HG02852 (cell line): Measurements from ENCODE around the gene TBC1D1.

Source experiments
- ATAC-seq: cut with Tn5 transposase; IDR thresholded peaks from one replicate; pipeline ENCODE4 v1.9.1; 2021; ENCODE audit warnings: mild to moderate bottlenecking, moderate library complexity; ENCODE audit not compliant: unreplicated experiment

TBC1D1 gene

GRCh38 chr4:38073596-38074234 is 182.8 kb downstream of the TBC1D1 start:
- ATAC-seq = no peak

GRCh38 chr4:38075370-38076152 is 184.7 kb downstream of the TBC1D1 start:
- no peak for ATAC-seq

GRCh38 chr4:38076153-38076669 is 185.3 kb downstream of the TBC1D1 start:
- ATAC-seq = no peak

- ATAC-seq = no peak
Observed at GRCh38 chr4:38077791-38078489, 187.1 kb downstream of the TBC1D1 start.

GRCh38 chr4:38078590-38079421 is 187.9 kb downstream of the TBC1D1 start:
- ATAC-seq = no peak

GRCh38 chr4:38080061-38080974 is 189.4 kb downstream of the TBC1D1 start:
- ATAC-seq = no peak

- ATAC-seq = no peak
Observed at GRCh38 chr4:38082021-38082420, 191.1 kb downstream of the TBC1D1 start.

- no peak for ATAC-seq
Observed at GRCh38 chr4:38082424-38083385, 191.8 kb downstream of the TBC1D1 start.

GRCh38 chr4:38084877-38085711 is 194.2 kb downstream of the TBC1D1 start:
- ATAC-seq = no peak

GRCh38 chr4:38085751-38086150 is 194.9 kb downstream of the TBC1D1 start:
- no peak for ATAC-seq

- no peak for ATAC-seq
Observed at GRCh38 chr4:38086151-38086848, 195.4 kb downstream of the TBC1D1 start.

GRCh38 chr4:38086849-38087226 is 196.0 kb downstream of the TBC1D1 start:
- ATAC-seq = no peak

GRCh38 chr4:38088321-38088720 is 197.4 kb downstream of the TBC1D1 start:
- no peak for ATAC-seq

GRCh38 chr4:38089961-38090360 is 199.1 kb downstream of the TBC1D1 start:
- no peak for ATAC-seq

- ATAC-seq = no peak
Observed at GRCh38 chr4:38090455-38091246, 199.8 kb downstream of the TBC1D1 start.

GRCh38 chr4:38091636-38092035 is 200.8 kb downstream of the TBC1D1 start:
- ATAC-seq = no peak
